GM18517 (cell line): Measurements from ENCODE around the gene OSGIN1.

Experiments
- ATAC-seq: cut with Tn5 transposase; IDR thresholded peaks from one replicate; pipeline ENCODE4 v1.9.1; 2021; ENCODE audit warnings: mild to moderate bottlenecking, moderate library complexity; ENCODE audit not compliant: unreplicated experiment

The OSGIN1 gene

GRCh38 chr16:83956336-83957289, 3.6 kb downstream of the OSGIN1 start:
- ATAC-seq = no peak

GRCh38 chr16:83957296-83957855, 4.3 kb downstream of the OSGIN1 start:
- ATAC-seq = no peak

- no peak for ATAC-seq
Measured at GRCh38 chr16:83958137-83958845, 5.3 kb downstream of the OSGIN1 start.

GRCh38 chr16:83958846-83959565, 6.0 kb downstream of the OSGIN1 start:
- no peak for ATAC-seq

GRCh38 chr16:83959656-83960434, 6.8 kb downstream of the OSGIN1 start:
- ATAC-seq = no peak

- no peak for ATAC-seq
Measured at GRCh38 chr16:83960521-83961249, 7.6 kb downstream of the OSGIN1 start.

- no peak for ATAC-seq
Measured at GRCh38 chr16:83961591-83961990, 8.6 kb downstream of the OSGIN1 start.

GRCh38 chr16:83963277-83964119, 10.5 kb downstream of the OSGIN1 start:
- ATAC-seq = no peak

GRCh38 chr16:83964684-83965443, 11.8 kb downstream of the OSGIN1 start:
- ATAC-seq = no peak

GRCh38 chr16:83965444-83966152, 12.6 kb downstream of the OSGIN1 start:
- ATAC-seq = no peak

GRCh38 chr16:83966153-83966696, 13.2 kb downstream of the OSGIN1 start:
- no peak for ATAC-seq

- ATAC-seq = no peak
Measured at GRCh38 chr16:83967091-83967490, 14.1 kb downstream of the OSGIN1 start.

GRCh38 chr16:83967838-83968305, 14.8 kb downstream of the OSGIN1 start, which contains the start of gene NECAB2:
TSS of gene NECAB2 (plus strand) at chr16:83968244. CDS start at chr16:83968649, 405 bp downstream.
- no peak for ATAC-seq

GRCh38 chr16:83968306-83968851, 15.3 kb downstream of the OSGIN1 start:
- no peak for ATAC-seq

GRCh38 chr16:83968891-83969649, 16.0 kb downstream of the OSGIN1 start:
- ATAC-seq = no peak
